Liver (tissue), 9 donors: ENCODE data around the gene TCEAL1. TPM values are rescaled to one million over a fixed set of nuclear protein-coding genes. Genes with fewer than 3 reads are reported as not detected.

Experiments used
- DNase-seq: peaks from one replicate; pipeline ENCODE4 v3.0.0-alpha.2; 2017; ENCODE audit warnings: low spot score
- H3K27ac ChIP-seq, 2 donors: one replicate each; pipeline ENCODE4 v1.7.0; 2013; ENCODE audit warnings: inconsistent platforms in 2 of 2, low read length in 2 of 2, control low read depth in 1 of 2, low read depth in 1 of 2, mild to moderate bottlenecking in 1 of 2
- H3K27me3 ChIP-seq, 4 donors: one replicate each; pipeline versions ENCODE4 v1.6.1 to v1.7.0; 2013; ENCODE audit warnings: low read length in 3 of 4, inconsistent platforms in 1 of 4, mild to moderate bottlenecking in 1 of 4, moderate library complexity in 1 of 4; ENCODE audit not compliant: control insufficient read depth in 4 of 4, insufficient read depth in 4 of 4
- H3K36me3 ChIP-seq, 4 donors: one replicate each; pipeline versions ENCODE4 v1.6.1 to v1.7.0; 2013; ENCODE audit warnings: low read length in 3 of 4, mild to moderate bottlenecking in 3 of 4, low read depth in 1 of 4, moderate library complexity in 1 of 4; ENCODE audit not compliant: control insufficient read depth in 4 of 4, insufficient read depth in 3 of 4
- H3K4me1 ChIP-seq, 4 donors: one replicate each; pipeline versions ENCODE4 v1.6.1 to v1.7.0; 2013; ENCODE audit warnings: low read length in 3 of 4, mild to moderate bottlenecking in 3 of 4, moderate library complexity in 1 of 4; ENCODE audit not compliant: control insufficient read depth in 4 of 4, insufficient read depth in 4 of 4
- H3K4me3 ChIP-seq, 3 donors: one replicate each; pipeline versions ENCODE4 v1.6.1 to v1.7.0; 2013; ENCODE audit warnings: low read length in 3 of 3, control low read depth in 1 of 3, low read depth in 1 of 3, mild to moderate bottlenecking in 1 of 3
- H3K9ac ChIP-seq, 2 donors: one replicate each; pipeline ENCODE4 v1.7.0; 2013; ENCODE audit warnings: low read length in 2 of 2, mild to moderate bottlenecking in 2 of 2, moderate library complexity in 2 of 2, control low read depth in 1 of 2, low read depth in 1 of 2
- H3K9me3 ChIP-seq, 4 donors: one replicate each; pipeline versions ENCODE4 v1.6.1 to v1.7.0; 2013; ENCODE audit warnings: low read length in 3 of 4; ENCODE audit not compliant: control insufficient read depth in 4 of 4
- ATF3 ChIP-seq: IDR thresholded peaks from 2 replicates; pipeline ENCODE4 v1.6.1; 2016; ENCODE audit warnings: antibody characterized with exemption
- CTCF ChIP-seq: fragments of 150-350 bp; IDR thresholded peaks from 2 replicates; pipeline ENCODE4 v1.5.1; 2017; ENCODE audit warnings: improper control_type of control experiment, low read depth, low read length; ENCODE audit not compliant: missing input control
- EGR1 ChIP-seq, 2 donors: IDR thresholded peaks; 2 replicates each; pipeline ENCODE4 v1.6.1; 2016 to 2018; ENCODE audit warnings: antibody characterized with exemption in 2 of 2, low read depth in 2 of 2
- FOXA1 ChIP-seq: IDR thresholded peaks from 2 replicates; pipeline ENCODE4 v1.6.1; 2016; ENCODE audit warnings: antibody characterized with exemption
- FOXA2 ChIP-seq: IDR thresholded peaks from 2 replicates; pipeline ENCODE4 v1.6.1; 2016; ENCODE audit warnings: antibody characterized with exemption
- GABPA ChIP-seq, 2 donors: IDR thresholded peaks in 1 of 2; conservative IDR thresholded peaks in 1 of 2; 2 replicates each; pipeline ENCODE4 v1.6.1; 2016; ENCODE audit warnings: antibody characterized with exemption in 2 of 2, mild to moderate bottlenecking in 1 of 2, moderate library complexity in 1 of 2
- HNF4A ChIP-seq, 2 donors: conservative IDR thresholded peaks; 2 replicates each; pipeline ENCODE4 v1.6.1; 2016; ENCODE audit warnings: antibody characterized with exemption in 2 of 2, mild to moderate bottlenecking in 2 of 2
- HNF4G ChIP-seq: IDR thresholded peaks from 2 replicates; pipeline ENCODE4 v1.6.1; 2016; ENCODE audit warnings: antibody characterized with exemption
- JUND ChIP-seq, 2 donors: IDR thresholded peaks; 2 replicates each; pipeline ENCODE4 v1.6.1; 2016; ENCODE audit warnings: antibody characterized with exemption in 2 of 2
- NR2F2 ChIP-seq: IDR thresholded peaks from 2 replicates; pipeline ENCODE4 v1.6.1; 2016; ENCODE audit warnings: antibody characterized with exemption
- RAD21 ChIP-seq, 2 donors: IDR thresholded peaks; 2 replicates each; pipeline ENCODE4 v1.6.1; 2016; ENCODE audit warnings: antibody characterized with exemption in 2 of 2, mild to moderate bottlenecking in 2 of 2
- RXRA ChIP-seq, 2 donors: IDR thresholded peaks; 2 replicates each; pipeline ENCODE4 v1.6.1; 2017 to 2018; ENCODE audit warnings: antibody characterized with exemption in 2 of 2, mild to moderate bottlenecking in 1 of 2
- SP1 ChIP-seq: IDR thresholded peaks from 2 replicates; pipeline ENCODE4 v1.6.1; 2018; ENCODE audit warnings: antibody characterized with exemption, mild to moderate bottlenecking
- TAF1 ChIP-seq: conservative IDR thresholded peaks from 2 replicates; pipeline ENCODE4 v1.6.1; 2016; ENCODE audit warnings: antibody characterized with exemption, mild to moderate bottlenecking
- YY1 ChIP-seq: IDR thresholded peaks from 2 replicates; pipeline ENCODE4 v1.6.1; 2016; ENCODE audit warnings: antibody characterized with exemption, mild to moderate bottlenecking
- ZBTB33 ChIP-seq: IDR thresholded peaks from 2 replicates; pipeline ENCODE4 v1.6.1; 2016; ENCODE audit warnings: antibody characterized with exemption
- WGBS: extraction: QIAGEN DNeasy Blood & Tissue Kit; methylation state at CpG from one replicate; pipeline ENCODE4 v1.1.7; 2013; 5-methylcytosine and 5-hydroxymethylcytosine counted together
- polyA plus RNA-seq, 2 donors: library from polyadenylated mRNA; stranded (reverse) in 1 of 2; unstranded in 1 of 2; fragments of 200-250 nt in 1 of 2; fragments of >200 nt in 1 of 2; fragmentation: Nextera tagmentation in 1 of 2; extraction: Ambion mirVana in 1 of 2; gene quantifications; one replicate each; pipeline versions ENCODE4 v1.2.1 to v1.2.3, GENCODE V29; 2013 to 2015
- total RNA-seq, 2 donors: library from RNA; depleted of rRNA; stranded (reverse); fragments of >200 nt; gene quantifications; one replicate each; pipeline ENCODE4 v1.2.3, GENCODE V29; 2014
- TF ChIP-seq, protein P1 (sequence below): IDR thresholded peaks from 2 replicates; pipeline ENCODE4 v1.6.1; 2016; ENCODE audit warnings: antibody characterized with exemption, mild to moderate bottlenecking
- TF ChIP-seq, protein P2 (sequence below): IDR thresholded peaks from 2 replicates; pipeline ENCODE4 v1.6.1; 2016; ENCODE audit warnings: antibody characterized with exemption
- donor health status: healthy.
- donor health status: healthy.
- donor health status: healthy.
- donor health status: healthy.
- donor health status: healthy.

Gene TCEAL1
- total and polyA plus RNA-seq, 4 donors = 5.0 to 15.8 (median 9.4) TPM

- TF ChIP-seq FOXA2 (no peak), RAD21 (IDR thresholded peaks at IDR 0.05) (no peak), FOXA1 (no peak), TAF1 (no peak), ATF3 (no peak), RXRA (IDR thresholded peaks at IDR 0.05) (no peak), JUND (IDR thresholded peaks at IDR 0.05) (no peak), CTCF (no peak), EGR1 (IDR thresholded peaks at IDR 0.05; ENCODE audit: low read depth in 2 of 2) (no peak), HNF4A (conservative IDR thresholded peaks at IDR 0.05) (no peak), NR2F2 (no peak), ZBTB33 (no peak), SP1 (no peak), HNF4G (no peak), YY1 (no peak), GABPA (IDR thresholded peaks at IDR 0.05 in 1 of 2, conservative IDR thresholded peaks at IDR 0.05 in 1 of 2) (no peak)
- TF ChIP-seq, protein P1, sequence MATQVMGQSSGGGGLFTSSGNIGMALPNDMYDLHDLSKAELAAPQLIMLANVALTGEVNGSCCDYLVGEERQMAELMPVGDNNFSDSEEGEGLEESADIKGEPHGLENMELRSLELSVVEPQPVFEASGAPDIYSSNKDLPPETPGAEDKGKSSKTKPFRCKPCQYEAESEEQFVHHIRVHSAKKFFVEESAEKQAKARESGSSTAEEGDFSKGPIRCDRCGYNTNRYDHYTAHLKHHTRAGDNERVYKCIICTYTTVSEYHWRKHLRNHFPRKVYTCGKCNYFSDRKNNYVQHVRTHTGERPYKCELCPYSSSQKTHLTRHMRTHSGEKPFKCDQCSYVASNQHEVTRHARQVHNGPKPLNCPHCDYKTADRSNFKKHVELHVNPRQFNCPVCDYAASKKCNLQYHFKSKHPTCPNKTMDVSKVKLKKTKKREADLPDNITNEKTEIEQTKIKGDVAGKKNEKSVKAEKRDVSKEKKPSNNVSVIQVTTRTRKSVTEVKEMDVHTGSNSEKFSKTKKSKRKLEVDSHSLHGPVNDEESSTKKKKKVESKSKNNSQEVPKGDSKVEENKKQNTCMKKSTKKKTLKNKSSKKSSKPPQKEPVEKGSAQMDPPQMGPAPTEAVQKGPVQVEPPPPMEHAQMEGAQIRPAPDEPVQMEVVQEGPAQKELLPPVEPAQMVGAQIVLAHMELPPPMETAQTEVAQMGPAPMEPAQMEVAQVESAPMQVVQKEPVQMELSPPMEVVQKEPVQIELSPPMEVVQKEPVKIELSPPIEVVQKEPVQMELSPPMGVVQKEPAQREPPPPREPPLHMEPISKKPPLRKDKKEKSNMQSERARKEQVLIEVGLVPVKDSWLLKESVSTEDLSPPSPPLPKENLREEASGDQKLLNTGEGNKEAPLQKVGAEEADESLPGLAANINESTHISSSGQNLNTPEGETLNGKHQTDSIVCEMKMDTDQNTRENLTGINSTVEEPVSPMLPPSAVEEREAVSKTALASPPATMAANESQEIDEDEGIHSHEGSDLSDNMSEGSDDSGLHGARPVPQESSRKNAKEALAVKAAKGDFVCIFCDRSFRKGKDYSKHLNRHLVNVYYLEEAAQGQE = no peak
- TF ChIP-seq, protein P2, sequence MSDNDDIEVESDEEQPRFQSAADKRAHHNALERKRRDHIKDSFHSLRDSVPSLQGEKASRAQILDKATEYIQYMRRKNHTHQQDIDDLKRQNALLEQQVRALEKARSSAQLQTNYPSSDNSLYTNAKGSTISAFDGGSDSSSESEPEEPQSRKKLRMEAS = no peak
- peaks cover 0 to 7% (median 0%) of the 10 kb centered on the region in 4 donors for H3K27me3 ChIP-seq
- H3K9me3 ChIP-seq = peaks cover 0 to 2% (median 0%) of the 10 kb centered on the region in 4 donors
- H3K9ac ChIP-seq = no peak overlapping the region
- 90% methylated on average over 1 of the region's 1 CpG for WGBS
- no peaks in the 10 kb centered on the region for H3K36me3 ChIP-seq
- no peak overlapping the region for H3K27ac ChIP-seq
- H3K4me3 ChIP-seq = no peak overlapping the region
- H3K4me1 ChIP-seq = no peaks in the 10 kb centered on the region
- DNase-seq = no peak
Measured at GRCh38 chrX:103644125-103644524, 15.3 kb downstream of the TCEAL1 start.
